ENCODE results near the gene TGDS.

- TF ChIP-seq EZH2 (IDR thresholded peaks at IDR 0.05; ENCODE audit: insufficient read depth, poor library complexity, severe bottlenecking), result no peak
- TF ChIP-seq EZH2phosphoT487 (IDR thresholded peaks at IDR 0.05; ENCODE audit: insufficient read depth, low read depth), result no peak
Measured at GRCh38 chr13:94553766-94554165, 42.2 kb downstream of the TGDS start.

Measured in GM23248 (cell line).